Stimulated activated CD8-positive, alpha-beta memory T cell treated with anti-CD3 and anti-CD28 coated beads, Interleukin-7, amount 100 ng/mL, for 4 hours (primary cell): ENCODE results near the gene MUC5AC.
"Not testable (repeated sequence)": the region's sequence is repeated elsewhere in the genome, so short reads cannot be mapped to it uniquely, and the experiment has no call there.

Experiments used
- DNase-seq, 2 donors: peaks; one replicate each; pipeline ENCODE4 v3.0.0-alpha.2; 2020; ENCODE audit warnings: low read depth in 2 of 2

Gene MUC5AC

GRCh38 chr11:1140642-1141490 is 16.9 kb upstream of the MUC5AC start:
- no peak for DNase-seq

- no peak for DNase-seq
Observed at GRCh38 chr11:1146365-1146764, 11.4 kb upstream of the MUC5AC start.

GRCh38 chr11:1147792-1148191 is 10.0 kb upstream of the MUC5AC start:
- no peak for DNase-seq

- no peak for DNase-seq
Observed at GRCh38 chr11:1148752-1149180, 9.0 kb upstream of the MUC5AC start.

- DNase-seq = no peak
Observed at GRCh38 chr11:1149545-1149944, 8.2 kb upstream of the MUC5AC start.

GRCh38 chr11:1150116-1150515 is 7.6 kb upstream of the MUC5AC start:
- no peak for DNase-seq

- no peak for DNase-seq
Observed at GRCh38 chr11:1150769-1151365, 6.9 kb upstream of the MUC5AC start.

- no peak for DNase-seq
Observed at GRCh38 chr11:1151366-1152315, 6.1 kb upstream of the MUC5AC start.

- no peak for DNase-seq
Observed at GRCh38 chr11:1152316-1153104, 5.2 kb upstream of the MUC5AC start.

GRCh38 chr11:1153105-1153950 is 4.4 kb upstream of the MUC5AC start:
- no peak for DNase-seq

GRCh38 chr11:1153951-1154493 is 3.7 kb upstream of the MUC5AC start:
- DNase-seq = no peak

GRCh38 chr11:1154656-1155055 is 3.1 kb upstream of the MUC5AC start:
- DNase-seq = not testable (repeated sequence)

GRCh38 chr11:1155274-1155693 is 2.5 kb upstream of the MUC5AC start:
- DNase-seq = no peak

- DNase-seq = no peak
Observed at GRCh38 chr11:1156506-1157340, 1.0 kb upstream of the MUC5AC start.

- no peak for DNase-seq
Observed at GRCh38 chr11:1157341-1157644, 460 bp upstream of the MUC5AC start.

GRCh38 chr11:1158681-1159487 is 1.1 kb downstream of the MUC5AC start:
- no peak for DNase-seq

- DNase-seq = not testable (repeated sequence)
Observed at GRCh38 chr11:1159488-1160220, 1.9 kb downstream of the MUC5AC start.
